PFSK-1 (cell line): Measurements from ENCODE around the gene AMPD1.

Source experiments
- FOXP2 ChIP-seq: optimal IDR thresholded peaks from 2 replicates; pipeline ENCODE3; 2011; ENCODE audit warnings: borderline replicate concordance, control low read depth, inconsistent platforms; ENCODE audit not compliant: insufficient read depth; ENCODE audit errors: extremely low read length, extremely low read depth
- POLR2AphosphoS5 ChIP-seq: IDR thresholded peaks from 2 replicates; pipeline ENCODE4 v1.6.1; 2012; ENCODE audit warnings: low read depth, mild to moderate bottlenecking, control low read depth, low read length, moderate library complexity
- REST ChIP-seq, 2 experiments: IDR thresholded peaks; 2 replicates each; pipeline versions ENCODE4 v1.6.1 to v1.8.0; 2011 to 2012; ENCODE audit warnings: low read depth in 2 of 2, low read length in 2 of 2, control low read depth in 1 of 2, inconsistent platforms in 1 of 2, mild to moderate bottlenecking in 1 of 2, moderate library complexity in 1 of 2; ENCODE audit not compliant: insufficient read depth in 1 of 2
- SIN3A ChIP-seq: IDR thresholded peaks from 2 replicates; pipeline ENCODE4 v1.6.1; 2012; ENCODE audit warnings: mild to moderate bottlenecking, low read length, moderate library complexity, borderline replicate concordance; ENCODE audit not compliant: insufficient read depth
- TAF1 ChIP-seq: IDR thresholded peaks from 2 replicates; pipeline ENCODE4 v1.6.1; 2012; ENCODE audit warnings: low read length, control low read depth, borderline replicate concordance; ENCODE audit not compliant: insufficient read depth

The AMPD1 gene

GRCh38 chr1:114638910-114639309 is 56.4 kb downstream of the AMPD1 start:
- TF ChIP-seq REST (IDR thresholded peaks at IDR 0.05; ENCODE audit: insufficient read depth in 1 of 2, low read depth in 2 of 2, low read length in 2 of 2) (no peak), TAF1 (no peak), SIN3A (no peak), POLR2AphosphoS5 (no peak), FOXP2 (no peak)

GRCh38 chr1:114632427-114632826 is 62.9 kb downstream of the AMPD1 start:
- TF ChIP-seq TAF1 (no peak), SIN3A (no peak), REST (IDR thresholded peaks at IDR 0.05; ENCODE audit: insufficient read depth in 1 of 2, low read depth in 2 of 2, low read length in 2 of 2) (no peak), FOXP2 (no peak), POLR2AphosphoS5 (no peak)

GRCh38 chr1:114627107-114627506 is 68.2 kb downstream of the AMPD1 start:
- TF ChIP-seq POLR2AphosphoS5 (no peak), SIN3A (no peak), REST (IDR thresholded peaks at IDR 0.05; ENCODE audit: insufficient read depth in 1 of 2, low read depth in 2 of 2, low read length in 2 of 2) (no peak), TAF1 (no peak)

GRCh38 chr1:114623364-114623763 is 72.0 kb downstream of the AMPD1 start:
- no peak for TF ChIP-seq FOXP2
